Measurements from ENCODE around the gene DNAJC5G.

DNA sequence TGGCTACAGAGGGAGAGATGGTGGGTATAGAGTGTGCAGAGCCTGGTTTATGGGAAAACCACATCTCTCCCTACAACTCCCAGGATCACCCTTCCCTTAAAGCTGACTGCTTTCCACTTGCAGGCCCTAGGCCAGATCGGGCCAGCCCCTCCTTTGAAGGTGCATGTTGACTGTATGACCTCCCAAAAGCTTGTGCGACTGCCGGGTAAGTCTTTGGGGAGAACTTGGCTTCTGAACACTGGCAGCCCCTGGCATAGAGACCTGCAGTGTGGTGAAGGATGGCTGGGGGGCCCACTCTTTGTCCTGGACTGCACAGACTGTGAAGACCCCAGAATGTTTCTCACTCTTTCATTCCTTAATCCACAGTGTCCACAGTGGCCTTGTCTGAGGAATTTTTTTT is 38.6 kb upstream of the DNAJC5G start:
- TF ChIP-seq, protein P1, sequence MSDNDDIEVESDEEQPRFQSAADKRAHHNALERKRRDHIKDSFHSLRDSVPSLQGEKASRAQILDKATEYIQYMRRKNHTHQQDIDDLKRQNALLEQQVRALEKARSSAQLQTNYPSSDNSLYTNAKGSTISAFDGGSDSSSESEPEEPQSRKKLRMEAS (IDR thresholded peaks at IDR 0.05): no peak
- TF ChIP-seq CEBPB (IDR thresholded peaks at IDR 0.05): no peak
- no peak for TF ChIP-seq EP300 (IDR thresholded peaks at IDR 0.05; ENCODE audit: borderline replicate concordance)
- TF ChIP-seq, protein P2, sequence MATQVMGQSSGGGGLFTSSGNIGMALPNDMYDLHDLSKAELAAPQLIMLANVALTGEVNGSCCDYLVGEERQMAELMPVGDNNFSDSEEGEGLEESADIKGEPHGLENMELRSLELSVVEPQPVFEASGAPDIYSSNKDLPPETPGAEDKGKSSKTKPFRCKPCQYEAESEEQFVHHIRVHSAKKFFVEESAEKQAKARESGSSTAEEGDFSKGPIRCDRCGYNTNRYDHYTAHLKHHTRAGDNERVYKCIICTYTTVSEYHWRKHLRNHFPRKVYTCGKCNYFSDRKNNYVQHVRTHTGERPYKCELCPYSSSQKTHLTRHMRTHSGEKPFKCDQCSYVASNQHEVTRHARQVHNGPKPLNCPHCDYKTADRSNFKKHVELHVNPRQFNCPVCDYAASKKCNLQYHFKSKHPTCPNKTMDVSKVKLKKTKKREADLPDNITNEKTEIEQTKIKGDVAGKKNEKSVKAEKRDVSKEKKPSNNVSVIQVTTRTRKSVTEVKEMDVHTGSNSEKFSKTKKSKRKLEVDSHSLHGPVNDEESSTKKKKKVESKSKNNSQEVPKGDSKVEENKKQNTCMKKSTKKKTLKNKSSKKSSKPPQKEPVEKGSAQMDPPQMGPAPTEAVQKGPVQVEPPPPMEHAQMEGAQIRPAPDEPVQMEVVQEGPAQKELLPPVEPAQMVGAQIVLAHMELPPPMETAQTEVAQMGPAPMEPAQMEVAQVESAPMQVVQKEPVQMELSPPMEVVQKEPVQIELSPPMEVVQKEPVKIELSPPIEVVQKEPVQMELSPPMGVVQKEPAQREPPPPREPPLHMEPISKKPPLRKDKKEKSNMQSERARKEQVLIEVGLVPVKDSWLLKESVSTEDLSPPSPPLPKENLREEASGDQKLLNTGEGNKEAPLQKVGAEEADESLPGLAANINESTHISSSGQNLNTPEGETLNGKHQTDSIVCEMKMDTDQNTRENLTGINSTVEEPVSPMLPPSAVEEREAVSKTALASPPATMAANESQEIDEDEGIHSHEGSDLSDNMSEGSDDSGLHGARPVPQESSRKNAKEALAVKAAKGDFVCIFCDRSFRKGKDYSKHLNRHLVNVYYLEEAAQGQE (IDR thresholded peaks at IDR 0.05; ENCODE audit: low read depth): no peak
- TF ChIP-seq RAD21 (IDR thresholded peaks at IDR 0.05; ENCODE audit: low read depth): no peak
- no peak for TF ChIP-seq TAF1 (IDR thresholded peaks at IDR 0.05; ENCODE audit: low read depth)
- TF ChIP-seq TEAD4 (IDR thresholded peaks at IDR 0.05): no peak
- no peak for TF ChIP-seq YY1 (IDR thresholded peaks at IDR 0.05; ENCODE audit: low read depth)
